CD14-positive monocyte (primary cell): ENCODE data around the gene IL1RAPL1. TPM values are rescaled to one million over a fixed set of nuclear protein-coding genes. Genes with fewer than 3 reads are reported as not detected.

Experiments used
- DNase-seq, 3 donors: peaks; one replicate each; pipeline ENCODE4 v3.0.0-alpha.2; 2011 to 2022
- H2AFZ ChIP-seq: 2 replicates; pipeline ENCODE4 v1.6.0; 2012; ENCODE audit warnings: mild to moderate bottlenecking, low read depth, low read length, inconsistent platforms; ENCODE audit not compliant: insufficient read depth, poor library complexity, severe bottlenecking
- H3K27ac ChIP-seq, 2 donors: 1 replicate in 1 of 2; 2 replicates in 1 of 2; pipeline ENCODE4 v1.5.1; 2012 to 2013; ENCODE audit warnings: low read length in 2 of 2, control low read depth in 1 of 2, inconsistent platforms in 1 of 2, low read depth in 1 of 2, mild to moderate bottlenecking in 1 of 2
- H3K27me3 ChIP-seq, 2 donors: one replicate each; pipeline versions ENCODE4 v1.6.0 to v1.6.1; 2011 to 2013; ENCODE audit warnings: low read length in 2 of 2; ENCODE audit not compliant: control insufficient read depth in 2 of 2, insufficient read depth in 2 of 2
- H3K36me3 ChIP-seq, 2 donors: replicated peaks in 1 of 2; 1 replicate in 1 of 2; 2 replicates in 1 of 2; pipeline versions ENCODE4 v1.5.1 to v1.6.1; 2012 to 2013; ENCODE audit warnings: low read length in 2 of 2, control low read depth in 1 of 2, inconsistent platforms in 1 of 2, mild to moderate bottlenecking in 1 of 2; ENCODE audit not compliant: insufficient read depth in 2 of 2, control insufficient read depth in 1 of 2
- H3K4me1 ChIP-seq, 2 donors: 1 replicate in 1 of 2; 2 replicates in 1 of 2; pipeline versions ENCODE4 v1.5.1 to v1.6.1; 2012 to 2013; ENCODE audit warnings: low read length in 2 of 2, control low read depth in 1 of 2, inconsistent platforms in 1 of 2, mild to moderate bottlenecking in 1 of 2, moderate library complexity in 1 of 2; ENCODE audit not compliant: insufficient read depth in 2 of 2, control insufficient read depth in 1 of 2
- H3K4me2 ChIP-seq: replicated peaks from 2 replicates; pipeline ENCODE3; 2012; ENCODE audit warnings: low read length, moderate library complexity, mild to moderate bottlenecking; ENCODE audit not compliant: poor library complexity, severe bottlenecking; ENCODE audit errors: extremely low read depth
- H3K4me3 ChIP-seq, 3 experiments: fragments of 200-600 bp in 1 of 3; sonication (generic) in 1 of 3; replicated peaks in 1 of 3; 1 replicate in 2 of 3; 2 replicates in 1 of 3; pipeline ENCODE4 v1.5.1; 2011 to 2013; ENCODE audit warnings: low read length in 3 of 3, mild to moderate bottlenecking in 3 of 3, control low read depth in 2 of 3, low read depth in 2 of 3, inconsistent platforms in 1 of 3, moderate library complexity in 1 of 3
- H3K79me2 ChIP-seq: 2 replicates; pipeline ENCODE4 v1.6.0; 2012; ENCODE audit warnings: mild to moderate bottlenecking, control low read depth, inconsistent platforms, low read length, moderate library complexity; ENCODE audit not compliant: insufficient read depth
- H3K9ac ChIP-seq: 2 replicates; pipeline ENCODE4 v1.6.0; 2017; ENCODE audit warnings: low read length, mild to moderate bottlenecking; ENCODE audit not compliant: insufficient read depth, poor library complexity, severe bottlenecking
- H3K9me3 ChIP-seq, 2 donors: replicated peaks in 1 of 2; 1 replicate in 1 of 2; 2 replicates in 1 of 2; pipeline versions ENCODE4 v1.5.1 to v1.6.1; 2012 to 2013; ENCODE audit warnings: low read length in 2 of 2, control low read depth in 1 of 2; ENCODE audit not compliant: control insufficient read depth in 1 of 2, insufficient read depth in 1 of 2
- H4K20me1 ChIP-seq: 2 replicates; pipeline ENCODE4 v1.6.0; 2012; ENCODE audit warnings: mild to moderate bottlenecking, low read length, control low read depth, moderate library complexity; ENCODE audit not compliant: insufficient read depth
- H3K27ac Mint-ChIP-seq, 7 donors: one replicate each; pipeline ENCODE4 v1.8.0; 2020; ENCODE audit warnings: mild to moderate bottlenecking in 7 of 7, mixed read lengths in 7 of 7, moderate library complexity in 6 of 7, inconsistent platforms in 2 of 7
- H3K27me3 Mint-ChIP-seq, 3 donors: one replicate each; pipeline ENCODE4 v1.8.0; 2021 to 2022; ENCODE audit warnings: low read depth in 3 of 3, mild to moderate bottlenecking in 3 of 3, mixed read lengths in 3 of 3, moderate library complexity in 3 of 3, inconsistent platforms in 1 of 3
- H3K36me3 Mint-ChIP-seq, 2 donors: one replicate each; pipeline ENCODE4 v1.8.0; 2020; ENCODE audit warnings: mixed read lengths in 2 of 2, inconsistent platforms in 1 of 2, mild to moderate bottlenecking in 1 of 2
- H3K4me1 Mint-ChIP-seq: one replicate; pipeline ENCODE4 v1.8.0; 2020; ENCODE audit warnings: mild to moderate bottlenecking, mixed read lengths
- H3K4me3 Mint-ChIP-seq, 2 donors: one replicate each; pipeline ENCODE4 v1.8.0; 2020; ENCODE audit warnings: mild to moderate bottlenecking in 2 of 2, mixed read lengths in 2 of 2, moderate library complexity in 1 of 2
- H3K9me3 Mint-ChIP-seq, 7 donors: one replicate each; pipeline ENCODE4 v1.8.0; 2020 to 2022; ENCODE audit warnings: mixed read lengths in 7 of 7, mild to moderate bottlenecking in 6 of 7, moderate library complexity in 6 of 7, inconsistent platforms in 2 of 7
- WGBS: methylation state at CpG from one replicate; pipeline ENCODE4 v1.1.5; 2013; ENCODE audit warnings: missing lambda C conversion rate; ENCODE audit not compliant: insufficient coverage; 5-methylcytosine and 5-hydroxymethylcytosine counted together
- intact Hi-C, 2 donors: fragments of 100-400 bp; cut with micrococcal nuclease; formaldehyde crosslinking; loops; one replicate each; pipeline versions ENCODE4 v1.15.0 to v1.15.1; 2023
- polyA plus RNA-seq, 3 donors: library from polyadenylated mRNA; depleted of rRNA in 1 of 3; unstranded in 2 of 3; stranded (reverse) in 1 of 3; fragments of 300-500 nt in 2 of 3; fragments of >200 nt in 1 of 3; fragmentation: Illumina TruSeq in 2 of 3; gene quantifications; 1 replicate in 2 of 3; 2 replicates in 1 of 3; pipeline ENCODE4 v1.2.3, GENCODE V29; 2012 to 2021
- TF ChIP-seq, protein P1 (sequence below): fragments of 200-600 bp; IDR thresholded peaks from one replicate; pipeline ENCODE4 v1.8.0; 2022; ENCODE audit warnings: antibody characterized with exemption, mild to moderate bottlenecking

IL1RAPL1 gene
- polyA plus RNA-seq, 3 donors: not detected

DNA sequence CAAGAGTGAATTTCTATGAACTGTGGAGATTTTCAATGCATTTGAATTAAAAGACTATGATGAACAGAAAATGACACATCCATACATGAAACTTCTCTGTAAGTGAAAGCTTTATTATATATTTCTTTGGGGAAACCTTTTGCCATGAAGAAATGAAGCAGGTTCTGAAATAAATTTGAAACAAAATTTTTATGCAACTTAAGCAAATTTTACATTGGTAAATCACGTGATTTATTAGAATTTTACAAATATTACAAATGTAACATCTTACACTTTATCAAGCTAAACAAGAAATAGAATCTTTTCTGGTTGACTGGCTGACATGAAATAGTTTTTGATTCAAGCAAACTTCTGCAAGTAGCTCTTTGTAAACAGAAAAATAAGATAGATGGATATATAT is 131.2 kb downstream of the IL1RAPL1 start:
- no CpG with 5 or more reads among the region's 1 CpG for WGBS
- intact Hi-C loops: no loop called here
- H3K36me3 ChIP-seq: no peaks in the 10 kb centered on the region
- no peaks in the 10 kb centered on the region for H3K79me2 ChIP-seq
- H4K20me1 ChIP-seq: no peaks in the 10 kb centered on the region
- no peak overlapping the region for H3K9ac ChIP-seq
- H3K27me3 Mint-ChIP-seq: no peaks in the 10 kb centered on the region
- no peak overlapping the region for H3K4me2 ChIP-seq
- H3K9me3 ChIP-seq: no peaks in the 10 kb centered on the region
- no peaks in the 10 kb centered on the region for H3K4me1 ChIP-seq
- H3K36me3 Mint-ChIP-seq: no peaks in the 10 kb centered on the region
- DNase-seq: no peak
- no peak overlapping the region for H3K27ac Mint-ChIP-seq
- no peaks in the 10 kb centered on the region for H3K27me3 ChIP-seq
- H3K4me3 ChIP-seq: no peak overlapping the region
- H3K27ac ChIP-seq: no peak overlapping the region
- no peak overlapping the region for H2AFZ ChIP-seq
- H3K9me3 Mint-ChIP-seq: peaks cover 0 to 5% (median 0%) of the 10 kb centered on the region in 7 donors
- H3K4me1 Mint-ChIP-seq: no peaks in the 10 kb centered on the region
- H3K4me3 Mint-ChIP-seq: no peak overlapping the region
- TF ChIP-seq, protein P1, sequence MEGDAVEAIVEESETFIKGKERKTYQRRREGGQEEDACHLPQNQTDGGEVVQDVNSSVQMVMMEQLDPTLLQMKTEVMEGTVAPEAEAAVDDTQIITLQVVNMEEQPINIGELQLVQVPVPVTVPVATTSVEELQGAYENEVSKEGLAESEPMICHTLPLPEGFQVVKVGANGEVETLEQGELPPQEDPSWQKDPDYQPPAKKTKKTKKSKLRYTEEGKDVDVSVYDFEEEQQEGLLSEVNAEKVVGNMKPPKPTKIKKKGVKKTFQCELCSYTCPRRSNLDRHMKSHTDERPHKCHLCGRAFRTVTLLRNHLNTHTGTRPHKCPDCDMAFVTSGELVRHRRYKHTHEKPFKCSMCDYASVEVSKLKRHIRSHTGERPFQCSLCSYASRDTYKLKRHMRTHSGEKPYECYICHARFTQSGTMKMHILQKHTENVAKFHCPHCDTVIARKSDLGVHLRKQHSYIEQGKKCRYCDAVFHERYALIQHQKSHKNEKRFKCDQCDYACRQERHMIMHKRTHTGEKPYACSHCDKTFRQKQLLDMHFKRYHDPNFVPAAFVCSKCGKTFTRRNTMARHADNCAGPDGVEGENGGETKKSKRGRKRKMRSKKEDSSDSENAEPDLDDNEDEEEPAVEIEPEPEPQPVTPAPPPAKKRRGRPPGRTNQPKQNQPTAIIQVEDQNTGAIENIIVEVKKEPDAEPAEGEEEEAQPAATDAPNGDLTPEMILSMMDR: no peak

DNA sequence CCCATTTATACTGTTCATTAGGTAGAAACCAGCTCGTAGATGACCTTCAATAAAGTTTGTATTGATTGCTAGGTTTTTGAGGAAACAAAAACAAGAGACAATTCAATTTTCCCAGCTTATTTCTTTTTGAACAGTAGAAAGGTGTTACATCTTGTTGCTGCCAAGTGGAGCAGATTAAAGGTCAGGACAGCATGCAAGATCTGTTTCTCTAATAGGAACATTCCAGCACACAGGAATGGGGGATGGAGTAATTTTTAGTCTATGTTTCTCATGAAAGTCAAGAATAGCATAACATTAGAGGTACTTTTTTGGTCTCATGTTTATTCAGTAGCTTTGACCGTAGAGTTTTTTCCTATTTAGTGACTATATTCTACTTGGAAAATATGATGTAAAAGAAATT is 132.4 kb downstream of the IL1RAPL1 start:
- no peak overlapping the region for H3K4me3 Mint-ChIP-seq

More for the DNA sequence above, 132.4 kb downstream of the IL1RAPL1 start:
- Histone ChIP-seq H3K27me3 (no peaks in the 10 kb centered on the region), H3K4me1 (no peaks in the 10 kb centered on the region), H4K20me1 (no peaks in the 10 kb centered on the region), H2AFZ (no peak overlapping the region), H3K9me3 (no peaks in the 10 kb centered on the region), H3K4me3 (no peak overlapping the region), H3K4me2 (no peak overlapping the region), H3K27ac (no peak overlapping the region), H3K79me2 (no peaks in the 10 kb centered on the region), H3K9ac (no peak overlapping the region), H3K36me3 (no peaks in the 10 kb centered on the region)
- intact Hi-C loops: no loop called here
- Mint-ChIP-seq H3K27me3 (no peaks in the 10 kb centered on the region), H3K4me1 (no peaks in the 10 kb centered on the region), H3K36me3 (no peaks in the 10 kb centered on the region), H3K27ac (no peak overlapping the region), H3K9me3 (peaks cover 0 to 7% (median 0%) of the 10 kb centered on the region in 7 donors)
- TF ChIP-seq, protein P1: no peak
- no peak for DNase-seq
- no CpG with 5 or more reads among the region's 2 CpGs for WGBS
